ENCODE measurements around the gene FOXP1. TPM values are rescaled to one million over a fixed set of nuclear protein-coding genes. Genes with fewer than 3 reads are reported as not detected.

The FOXP1 gene
- total RNA-seq, 1 experiment from 2014 or later = 75.3 TPM

DNA sequence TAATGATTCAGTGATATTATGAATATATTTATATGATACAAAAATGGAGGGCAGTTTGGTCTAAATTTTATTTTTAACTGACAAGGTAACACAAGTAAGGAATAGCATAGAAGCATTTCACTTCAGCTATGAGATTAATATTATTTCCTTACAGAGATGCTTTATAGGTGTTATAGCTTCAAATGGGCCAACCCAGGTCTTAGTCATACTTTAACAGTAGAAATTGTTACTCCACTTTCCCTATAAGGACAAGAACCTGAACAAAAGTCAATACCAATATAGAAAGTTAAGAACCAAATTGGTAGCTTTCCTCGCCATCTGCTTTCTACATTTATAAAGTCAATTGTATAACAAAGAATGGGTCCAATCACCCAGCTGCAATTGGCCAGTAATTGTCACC is 570.6 kb downstream of the FOXP1 start:
- H3K36me3 Mint-ChIP-seq (ENCODE audit: insufficient read depth in 1 of 3, low read depth in 3 of 3) = peaks cover 17 to 30% (median 27%) of the 10 kb centered on the region in 3 experiments
- no peaks in the 10 kb centered on the region for H3K79me1 ChIP-seq (ENCODE audit: insufficient read depth, low read depth, low read length, poor library complexity, severe bottlenecking)
- H3K9me3 ChIP-seq (ENCODE audit: control insufficient read depth, low read depth, low read length) = no peaks in the 10 kb centered on the region
- no peak overlapping the region for H3K4me3 Mint-ChIP-seq
- H3K4me1 ChIP-seq (ENCODE audit: insufficient read depth, low read length) = no peaks in the 10 kb centered on the region
- no peak overlapping the region for H2BK12ac ChIP-seq (ENCODE audit: insufficient read length, low read depth, low read length)
- no peak overlapping the region for H3K4me2 ChIP-seq (ENCODE audit: insufficient read depth, insufficient read length, low read length)
- H3K27ac ChIP-seq (ENCODE audit: insufficient read length, low read depth, low read length) = no peak overlapping the region
- H3K18ac ChIP-seq (ENCODE audit: insufficient read length, low read depth, low read length) = no peak overlapping the region
- no CpG with 5 or more reads among the region's 1 CpG for WGBS (ENCODE audit: extremely low coverage, insufficient read length, low lambda C conversion rate)
- no peak overlapping the region for H2AK5ac ChIP-seq (ENCODE audit: insufficient read length, low read length)
- peaks cover 9 to 14% of the 10 kb centered on the region in 2 experiments for H3K9me3 Mint-ChIP-seq
- no peak overlapping the region for H3K4ac ChIP-seq (ENCODE audit: low read depth, low read length)
- no peaks in the 10 kb centered on the region for H3K23me2 ChIP-seq (ENCODE audit: insufficient read length, low read depth, low read length, poor library complexity, severe bottlenecking)
- H3K4me1 Mint-ChIP-seq = peaks cover 9 to 10% of the 10 kb centered on the region in 2 experiments
- no peak overlapping the region for H3K23ac ChIP-seq (ENCODE audit: insufficient read length, low read depth, low read length)
- H3K27me3 ChIP-seq (ENCODE audit: insufficient read depth, low read length) = no peaks in the 10 kb centered on the region
- no peak overlapping the region for H3T11ph ChIP-seq (ENCODE audit: low read length)
- H4K5ac ChIP-seq (ENCODE audit: insufficient read length, low read depth, low read length) = no peak overlapping the region
- H3K9ac ChIP-seq (ENCODE audit: extremely low read depth, insufficient read length, low read length) = no peak overlapping the region
- no peak overlapping the region for H4K8ac ChIP-seq (replicated peaks; ENCODE audit: insufficient read length, low read depth, low read length)
- H2BK15ac ChIP-seq (ENCODE audit: low read depth, low read length) = no peak overlapping the region
- H2BK120ac ChIP-seq (ENCODE audit: low read depth, low read length, poor library complexity, severe bottlenecking) = no peak overlapping the region
- peaks cover 8% of the 10 kb centered on the region; the same call in 1 of the 2 replicates for H3K27me3 Mint-ChIP-seq (ENCODE audit: low read depth)
- H3K79me2 ChIP-seq (ENCODE audit: insufficient read depth, low read length) = no peaks in the 10 kb centered on the region
- TF ChIP-seq, protein P1, sequence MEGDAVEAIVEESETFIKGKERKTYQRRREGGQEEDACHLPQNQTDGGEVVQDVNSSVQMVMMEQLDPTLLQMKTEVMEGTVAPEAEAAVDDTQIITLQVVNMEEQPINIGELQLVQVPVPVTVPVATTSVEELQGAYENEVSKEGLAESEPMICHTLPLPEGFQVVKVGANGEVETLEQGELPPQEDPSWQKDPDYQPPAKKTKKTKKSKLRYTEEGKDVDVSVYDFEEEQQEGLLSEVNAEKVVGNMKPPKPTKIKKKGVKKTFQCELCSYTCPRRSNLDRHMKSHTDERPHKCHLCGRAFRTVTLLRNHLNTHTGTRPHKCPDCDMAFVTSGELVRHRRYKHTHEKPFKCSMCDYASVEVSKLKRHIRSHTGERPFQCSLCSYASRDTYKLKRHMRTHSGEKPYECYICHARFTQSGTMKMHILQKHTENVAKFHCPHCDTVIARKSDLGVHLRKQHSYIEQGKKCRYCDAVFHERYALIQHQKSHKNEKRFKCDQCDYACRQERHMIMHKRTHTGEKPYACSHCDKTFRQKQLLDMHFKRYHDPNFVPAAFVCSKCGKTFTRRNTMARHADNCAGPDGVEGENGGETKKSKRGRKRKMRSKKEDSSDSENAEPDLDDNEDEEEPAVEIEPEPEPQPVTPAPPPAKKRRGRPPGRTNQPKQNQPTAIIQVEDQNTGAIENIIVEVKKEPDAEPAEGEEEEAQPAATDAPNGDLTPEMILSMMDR (conservative IDR thresholded peaks at IDR 0.05) = no peak
- H3K27ac Mint-ChIP-seq = no peak overlapping the region
- no peak for DNase-seq
- H3K56ac ChIP-seq (ENCODE audit: insufficient read length, low read depth, low read length) = no peak overlapping the region
- no peak overlapping the region for H4K91ac ChIP-seq (ENCODE audit: insufficient read length, low read depth, low read length)
- no peak overlapping the region for H2BK20ac ChIP-seq (ENCODE audit: low read depth, low read length, poor library complexity, severe bottlenecking)
- no peak overlapping the region for H2BK5ac ChIP-seq (ENCODE audit: insufficient read length, low read length)
- H2AFZ ChIP-seq (ENCODE audit: low read length) = no peak overlapping the region
- H3K14ac ChIP-seq (ENCODE audit: insufficient read depth, low read length) = no peak overlapping the region
- H4K20me1 ChIP-seq (ENCODE audit: control insufficient read depth, insufficient read depth, insufficient read length) = no peaks in the 10 kb centered on the region

Measured in H9 (cell line).